Middle frontal gyrus (tissue), 1 donor: ENCODE data around the gene ACBD3.
"Not testable (repeated sequence)": the region's sequence is repeated elsewhere in the genome, so short reads cannot be mapped to it uniquely, and the experiment has no call there.

ENCODE experiments used
- DNase-seq: peaks from one replicate; pipeline ENCODE4 v3.0.0-alpha.2; 2015; ENCODE audit warnings: low spot score; ENCODE audit errors: extremely low spot score

ACBD3 gene

GRCh38 chr1:226186124-226187018, at the start of gene ACBD3:
TSS of gene ACBD3 (minus strand) at chr1:226186741. CDS start at chr1:226186675, 66 bp downstream.
- peak; percentile 88 for DNase-seq

GRCh38 chr1:226233806-226234205, 47.3 kb upstream of the ACBD3 start:
- DNase-seq: no peak

- no peak for DNase-seq
Measured at GRCh38 chr1:226233293-226233692, 46.8 kb upstream of the ACBD3 start.

- DNase-seq: no peak
Measured at GRCh38 chr1:226226601-226227000, 40.1 kb upstream of the ACBD3 start.

- no peak for DNase-seq
Measured at GRCh38 chr1:226223786-226224244, 37.3 kb upstream of the ACBD3 start.

GRCh38 chr1:226223157-226223785, 36.7 kb upstream of the ACBD3 start, which contains the start of gene MIXL1:
TSS of gene MIXL1 (plus strand) at chr1:226223664. CDS start at chr1:226223682, 18 bp downstream.
- DNase-seq: no peak

GRCh38 chr1:226222686-226223085, 36.1 kb upstream of the ACBD3 start:
- no peak for DNase-seq

GRCh38 chr1:226220473-226221189, 34.1 kb upstream of the ACBD3 start:
- no peak for DNase-seq

GRCh38 chr1:226217273-226217672, 30.7 kb upstream of the ACBD3 start:
- DNase-seq: no peak

GRCh38 chr1:226216056-226216455, 29.5 kb upstream of the ACBD3 start:
- no peak for DNase-seq

GRCh38 chr1:226215239-226215638, 28.7 kb upstream of the ACBD3 start:
- DNase-seq: no peak

GRCh38 chr1:226212545-226212944, 26.0 kb upstream of the ACBD3 start:
- no peak for DNase-seq

GRCh38 chr1:226211181-226211821, 24.8 kb upstream of the ACBD3 start:
- DNase-seq: no peak

GRCh38 chr1:226210571-226211176, 24.1 kb upstream of the ACBD3 start:
- DNase-seq: no peak

- no peak for DNase-seq
Measured at GRCh38 chr1:226209307-226210059, 22.9 kb upstream of the ACBD3 start.

- no peak for DNase-seq
Measured at GRCh38 chr1:226207048-226207447, 20.5 kb upstream of the ACBD3 start.

GRCh38 chr1:226204198-226204597, 17.7 kb upstream of the ACBD3 start:
- DNase-seq: no peak

- no peak for DNase-seq
Measured at GRCh38 chr1:226203655-226204054, 17.1 kb upstream of the ACBD3 start.

GRCh38 chr1:226203240-226203639, 16.7 kb upstream of the ACBD3 start:
- DNase-seq: no peak

GRCh38 chr1:226202666-226203065, 16.1 kb upstream of the ACBD3 start:
- DNase-seq: not testable (repeated sequence)
